HEK293 (cell line): Measurements from ENCODE around the gene CALHM4.
A peak's percentile ranks its signal among the peaks of the same experiment; 100 is the strongest.

Experiments used
- CTCF ChIA-PET: fragments of 350-600 bp; formaldehyde crosslinking; extraction: SDS; loops from one replicate; lab custom pipeline; 2021; ENCODE audit warnings: antibody characterized with exemption; lab: Yijun Ruan, JAX
- POLR2A ChIA-PET: fragments of 300-600 bp; formaldehyde crosslinking; extraction: SDS; loops from one replicate; lab custom pipeline; 2020; ENCODE audit warnings: antibody characterized with exemption, inconsistent platforms; lab: Yijun Ruan, JAX
- H3K27ac ChIP-seq: fragments of 200-500 bp; sonication (Bioruptor generic); 2 replicates; pipeline ENCODE4 v1.5.1; 2014; ENCODE audit warnings: low read depth, low read length, control low read depth, inconsistent platforms; ENCODE audit errors: extremely low read depth
- H3K36me3 ChIP-seq, 2 experiments: fragments of 200-500 bp in 1 of 2; sonication (Bioruptor generic) in 1 of 2; 1 replicate in 1 of 2; 2 replicates in 1 of 2; pipeline ENCODE4 v1.5.1; 2014 to 2017; ENCODE audit warnings: inconsistent platforms in 2 of 2, low read length in 2 of 2; ENCODE audit not compliant: control insufficient read depth in 2 of 2, insufficient read depth in 1 of 2
- H3K4me1 ChIP-seq: fragments of 200-500 bp; sonication (Bioruptor generic); 2 replicates; pipeline ENCODE4 v1.5.1; 2014; ENCODE audit warnings: mild to moderate bottlenecking, low read length, inconsistent platforms; ENCODE audit not compliant: control insufficient read depth, insufficient read depth
- H3K4me3 ChIP-seq: 2 replicates; pipeline ENCODE4 v1.5.1; 2011; ENCODE audit warnings: low read depth, mild to moderate bottlenecking, control low read depth, low read length, moderate library complexity
- H3K9me3 ChIP-seq: fragments of 200-500 bp; sonication (Bioruptor generic); 2 replicates; pipeline ENCODE4 v1.5.1; 2014; ENCODE audit warnings: low read depth, low read length, inconsistent platforms; ENCODE audit not compliant: control insufficient read depth, insufficient read depth
- HOXD13 ChIP-seq: sonication (generic); formaldehyde crosslinking; IDR thresholded peaks from 2 replicates; pipeline ENCODE4 v1.8.0; 2022; ENCODE audit warnings: missing genetic modification reagents, borderline replicate concordance
- INSM2 ChIP-seq: fragments of 450-650 bp; formaldehyde crosslinking; IDR thresholded peaks from 2 replicates; pipeline ENCODE4 v1.5.1; 2016; ENCODE audit warnings: missing biosample characterization, missing genetic modification characterization
- KLF10 ChIP-seq: fragments of 450-650 bp; IDR thresholded peaks from 2 replicates; pipeline ENCODE4 v1.5.1; 2018; ENCODE audit warnings: missing biosample characterization, mild to moderate bottlenecking, missing genetic modification characterization
- KLF16 ChIP-seq: fragments of 450-650 bp; formaldehyde crosslinking; IDR thresholded peaks from 2 replicates; pipeline ENCODE4 v1.5.1; 2017; ENCODE audit warnings: missing biosample characterization, missing genetic modification characterization
- KLF9 ChIP-seq: fragments of 450-650 bp; formaldehyde crosslinking; IDR thresholded peaks from 2 replicates; pipeline ENCODE4 v1.5.1; 2016; ENCODE audit warnings: missing biosample characterization, missing genetic modification characterization, low read depth
- MEIS1 ChIP-seq: sonication (generic); formaldehyde crosslinking; IDR thresholded peaks from 2 replicates; pipeline ENCODE4 v1.8.1; 2022; ENCODE audit warnings: missing genetic modification reagents, mild to moderate bottlenecking, borderline replicate concordance
- PRDM2 ChIP-seq: fragments of 450-650 bp; formaldehyde crosslinking; IDR thresholded peaks from 2 replicates; pipeline ENCODE4 v1.5.1; 2016; ENCODE audit warnings: missing biosample characterization, missing genetic modification characterization, borderline replicate concordance
- PRDM6 ChIP-seq: fragments of 450-650 bp; formaldehyde crosslinking; IDR thresholded peaks from 2 replicates; pipeline ENCODE4 v1.5.1; 2017; ENCODE audit warnings: missing biosample characterization, missing genetic modification characterization
- ZBTB44 ChIP-seq: fragments of 450-650 bp; IDR thresholded peaks from 2 replicates; pipeline ENCODE4 v1.5.1; 2018; ENCODE audit warnings: missing biosample characterization, mild to moderate bottlenecking, missing genetic modification characterization
- ZNF114 ChIP-seq: fragments of 450-650 bp; formaldehyde crosslinking; IDR thresholded peaks from 2 replicates; pipeline ENCODE4 v1.5.0; 2017; ENCODE audit warnings: missing biosample characterization, missing genetic modification characterization
- ZNF2 ChIP-seq: fragments of 450-650 bp; formaldehyde crosslinking; IDR thresholded peaks from 2 replicates; pipeline ENCODE4 v1.5.1; 2016; ENCODE audit warnings: missing biosample characterization, missing genetic modification characterization
- ZNF354C ChIP-seq: fragments of 450-650 bp; formaldehyde crosslinking; IDR thresholded peaks from 2 replicates; pipeline ENCODE4 v1.5.1; 2016; ENCODE audit warnings: missing biosample characterization, missing genetic modification characterization, low read depth, borderline replicate concordance
- ZNF560 ChIP-seq: fragments of 450-650 bp; formaldehyde crosslinking; IDR thresholded peaks from 2 replicates; pipeline ENCODE4 v1.5.1; 2017; ENCODE audit warnings: missing biosample characterization, missing genetic modification characterization, borderline replicate concordance
- ZNF664 ChIP-seq: fragments of 450-650 bp; formaldehyde crosslinking; IDR thresholded peaks from 2 replicates; pipeline ENCODE4 v1.5.1; 2016; ENCODE audit warnings: missing biosample characterization, missing genetic modification characterization

The CALHM4 gene

GRCh38 chr6:116512111-116512559 lies 41.4 kb upstream of the CALHM4 start (continued):
- no peak for TF ChIP-seq KLF10
- TF ChIP-seq ZNF354C (tag by site-specific recombination) = no peak
- no peak for TF ChIP-seq ZNF2 (tag by site-specific recombination)
- no peak for TF ChIP-seq KLF9 (tag by site-specific recombination)
- TF ChIP-seq KLF16 (tag by site-specific recombination) = no peak
- no peak for TF ChIP-seq HOXD13
- no peak for TF ChIP-seq INSM2 (tag by site-specific recombination)
- TF ChIP-seq ZNF114 (tag by site-specific recombination) = no peak
- peak; percentile 32; the same call in 1 of the 2 replicates for TF ChIP-seq ZNF664 (tag by site-specific recombination)
- no peak for TF ChIP-seq ZNF560 (tag by site-specific recombination)

GRCh38 chr6:116512734-116513133 lies 40.8 kb upstream of the CALHM4 start:
- Histone ChIP-seq H3K4me1 (peaks cover 13% of the 10 kb centered on the region), H3K27ac (no peak overlapping the region), H3K9me3 (no peaks in the 10 kb centered on the region), H3K36me3 (peaks cover 0 to 15% of the 10 kb centered on the region in 2 experiments; a peak in 1 of 3 replicates), H3K4me3 (peak overlapping the region; percentile 27)
- ChIA-PET CTCF (interaction anchor here (1.0 to 6.0 kb wide), 18 partner anchors 10 to 305 kb away, joined by 3 to 75 read pairs (median 8); partner anchors contain the start of genes CALHM6 and DSE), POLR2A (no interaction called here)
- TF ChIP-seq PRDM2 (tag by site-specific recombination) (no peak), PRDM6 (tag by site-specific recombination) (0 out of 2 replicates have a peak, but pooled peaks have one; percentile 36), MEIS1 (CRISPR knock-in tag) (0 out of 2 replicates have a peak, but pooled peaks have one; percentile 0), ZBTB44 (tag by site-specific recombination) (no peak)
- TF ChIP-seq, all 188 proteins: peak for 2
